HepG2 (cell line): ENCODE results near the gene SLC25A20. TPM values are rescaled to one million over a fixed set of nuclear protein-coding genes. Genes with fewer than 3 reads are reported as not detected.

Experiments used
- ATF7-NPFF ChIP-seq: sonication (generic); formaldehyde crosslinking; IDR thresholded peaks from 2 replicates; pipeline ENCODE4 v1.8.1; 2023; ENCODE audit warnings: mild to moderate bottlenecking, low read depth, missing genetic modification reagents, moderate library complexity
- BCL6 ChIP-seq: IDR thresholded peaks from 2 replicates; pipeline ENCODE4 v1.6.1; 2016; ENCODE audit warnings: missing genetic modification reagents, missing compliant biosample characterization
- EED ChIP-seq: sonication (generic); formaldehyde crosslinking; IDR thresholded peaks from 2 replicates; pipeline ENCODE4 v1.5.0; 2020; ENCODE audit warnings: mild to moderate bottlenecking, missing genetic modification reagents
- GZF1 ChIP-seq: sonication (generic); formaldehyde crosslinking; IDR thresholded peaks from 2 replicates; pipeline ENCODE4 v1.5.1; 2020; ENCODE audit warnings: mild to moderate bottlenecking, missing genetic modification reagents
- MXD4 ChIP-seq: IDR thresholded peaks from 2 replicates; pipeline ENCODE4 v1.6.1; 2016; ENCODE audit warnings: mild to moderate bottlenecking, missing biosample characterization, missing genetic modification reagents
- MXI1 ChIP-seq: IDR thresholded peaks from 3 replicates; pipeline ENCODE4 v1.6.1; 2012; ENCODE audit warnings: low read depth, low read length, inconsistent platforms, borderline replicate concordance
- PPARG ChIP-seq: conservative IDR thresholded peaks from 2 replicates; pipeline ENCODE4 v1.6.1; 2016; ENCODE audit warnings: missing biosample characterization, missing genetic modification reagents
- RNF2 ChIP-seq: fragments of 450-650 bp; conservative IDR thresholded peaks from 2 replicates; pipeline ENCODE4 v1.6.1; 2016; ENCODE audit warnings: low read depth
- RORA ChIP-seq: sonication (generic); formaldehyde crosslinking; IDR thresholded peaks from 2 replicates; pipeline ENCODE4 v1.5.0; 2020; ENCODE audit warnings: mild to moderate bottlenecking, missing genetic modification reagents, moderate library complexity
- SALL2 ChIP-seq: sonication (generic); formaldehyde crosslinking; IDR thresholded peaks from 2 replicates; pipeline ENCODE4 v1.8.1; 2023; ENCODE audit warnings: mild to moderate bottlenecking, missing genetic modification reagents, inconsistent platforms
- SP4 ChIP-seq: sonication (generic); formaldehyde crosslinking; IDR thresholded peaks from 2 replicates; pipeline ENCODE4 v1.8.1; 2023; ENCODE audit warnings: mild to moderate bottlenecking, missing genetic modification reagents
- SRSF9 ChIP-seq: fragments of 200-400 bp; formaldehyde crosslinking; IDR thresholded peaks from 2 replicates; pipeline ENCODE4 v1.6.1; 2018; ENCODE audit warnings: borderline replicate concordance, mild to moderate bottlenecking, low read depth, low read length; ENCODE audit not compliant: insufficient read depth, poor library complexity, severe bottlenecking
- TEAD2 ChIP-seq: sonication (generic); formaldehyde crosslinking; IDR thresholded peaks from 2 replicates; pipeline ENCODE4 v1.9.0; 2021; ENCODE audit warnings: missing genetic modification reagents
- TGIF2 ChIP-seq: IDR thresholded peaks from 2 replicates; pipeline ENCODE4 v1.6.1; 2016; ENCODE audit warnings: control low read depth, missing compliant biosample characterization
- YEATS4 ChIP-seq: sonication (generic); formaldehyde crosslinking; IDR thresholded peaks from 2 replicates; pipeline ENCODE4 v1.4.0; 2020; ENCODE audit warnings: missing genetic modification reagents, borderline replicate concordance
- ZBTB42 ChIP-seq: sonication (generic); formaldehyde crosslinking; IDR thresholded peaks from 2 replicates; pipeline ENCODE4 v1.5.0; 2020; ENCODE audit warnings: mild to moderate bottlenecking, missing genetic modification reagents
- ZNF17 ChIP-seq: sonication (generic); formaldehyde crosslinking; IDR thresholded peaks from 2 replicates; pipeline ENCODE4 v1.5.0; 2020; ENCODE audit warnings: mild to moderate bottlenecking, missing genetic modification reagents
- ZNF224 ChIP-seq: sonication (generic); formaldehyde crosslinking; IDR thresholded peaks from 2 replicates; pipeline ENCODE4 v1.5.0; 2020; ENCODE audit warnings: mild to moderate bottlenecking, missing genetic modification reagents
- ZNF556 ChIP-seq: sonication (generic); formaldehyde crosslinking; IDR thresholded peaks from 2 replicates; pipeline ENCODE4 v1.4.0; 2020; ENCODE audit warnings: mild to moderate bottlenecking, missing genetic modification reagents, borderline replicate concordance
- ZNF724P ChIP-seq: sonication (generic); formaldehyde crosslinking; IDR thresholded peaks from 2 replicates; pipeline ENCODE4 v1.8.0; 2022; ENCODE audit warnings: missing genetic modification reagents, borderline replicate concordance
- polyA plus RNA-seq, 8 experiments: library from polyadenylated mRNA; depleted of rRNA in 3 of 8; stranded (reverse) in 7 of 8; unstranded in 1 of 8; fragments of >200 nt; fragmentation: Illumina TruSeq in 4 of 8; extraction: Trizol in 4 of 8; gene quantifications; 2 replicates each; pipeline versions ENCODE4 v1.2.1 to v1.2.3, GENCODE V29; 2011 to 2016; ENCODE audit warnings: low read depth in 4 of 8, missing spikeins in 1 of 8, mixed read lengths in 1 of 8; ENCODE audit not compliant: insufficient read depth in 1 of 8
- total RNA-seq, 5 experiments: library from RNA; depleted of rRNA; stranded (reverse); fragments of >200 nt; fragmentation: Illumina TruSeq; extraction: Trizol; gene quantifications; 2 replicates each; pipeline ENCODE4 v1.2.3, GENCODE V29; 2016; ENCODE audit warnings: low read depth in 1 of 5
- TF ChIP-seq, protein P1 (sequence below): IDR thresholded peaks from 2 replicates; pipeline ENCODE4 v1.6.1; 2016; ENCODE audit warnings: low read depth
- TF ChIP-seq, protein P2 (sequence below): IDR thresholded peaks from 2 replicates; pipeline ENCODE4 v1.6.1; 2012; ENCODE audit warnings: inconsistent platforms
- TF ChIP-seq, protein P3 (sequence below): sonication (generic); formaldehyde crosslinking; IDR thresholded peaks from 2 replicates; pipeline ENCODE4 v1.8.1; 2023; ENCODE audit warnings: mild to moderate bottlenecking, inconsistent platforms, moderate library complexity, missing genetic modification reagents, borderline replicate concordance
- TF ChIP-seq, protein P4 (sequence below): sonication (generic); formaldehyde crosslinking; IDR thresholded peaks from 2 replicates; pipeline ENCODE4 v1.8.1; 2022; ENCODE audit warnings: low read depth, mild to moderate bottlenecking, missing genetic modification reagents

Gene SLC25A20
- total and polyA plus RNA-seq, 2 of the 13 experiments (the other 11 are each of a cell fraction or from before 2014, with no cell fraction given): 21.1 to 26.6 TPM

DNA sequence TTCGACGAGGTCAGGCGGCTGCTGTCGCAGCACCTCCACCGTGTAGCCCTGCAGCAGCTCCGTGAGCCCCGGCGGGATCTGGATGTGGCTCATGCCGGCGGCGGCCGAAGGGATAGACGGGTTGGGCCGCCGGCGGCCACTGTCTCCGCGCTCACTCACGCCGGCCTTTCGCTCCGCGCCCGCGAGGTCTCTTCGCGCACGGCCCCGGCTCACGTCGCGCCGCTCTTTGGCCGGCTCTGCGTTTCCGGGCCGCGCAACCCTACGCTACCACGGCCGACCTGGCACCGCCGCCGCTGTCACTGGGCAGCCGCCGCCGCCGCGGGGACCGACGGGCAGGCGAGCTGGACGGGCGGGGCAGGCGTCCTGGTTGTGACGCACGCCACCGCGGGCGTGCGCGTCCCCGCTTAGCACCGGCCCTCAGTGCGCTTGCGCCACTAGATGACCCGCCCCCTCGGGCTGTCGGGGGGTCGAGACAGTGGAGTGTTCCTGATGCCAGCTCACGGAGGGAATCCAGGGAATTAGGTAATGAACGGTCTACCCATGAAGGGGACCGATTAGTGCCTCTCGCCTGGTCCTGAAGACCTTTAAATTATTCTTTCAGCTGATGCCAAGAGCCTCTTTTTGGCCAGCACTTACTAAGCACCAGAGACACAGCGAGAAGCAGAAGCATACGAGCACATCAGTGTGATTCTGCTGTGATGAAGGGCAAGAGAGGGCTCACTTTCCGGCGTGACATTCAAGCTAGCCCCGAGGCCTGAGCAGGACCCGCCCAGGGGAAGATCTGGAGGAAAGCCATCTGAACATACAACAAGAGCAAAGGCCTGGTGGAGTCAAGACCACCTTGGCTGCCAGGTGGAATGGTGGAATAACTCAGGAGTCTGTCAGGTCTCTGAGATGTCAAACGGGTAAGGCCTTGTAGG is 50.9 kb downstream of the SLC25A20 start, which contains the start of gene PRKAR2A (continued):
- TF ChIP-seq SRSF9 (no peak), TGIF2 (peak; percentile 57; the same call in 1 of the 2 replicates), MXI1 (peak; percentile 88; the same call in 1 of the 3 replicates), EED (CRISPR knock-in tag) (peak; percentile 5; the same call in 1 of the 2 replicates), ATF7-NPFF (peak; percentile 61; the same call in 1 of the 2 replicates), TEAD2 (CRISPR knock-in tag) (no peak), GZF1 (CRISPR knock-in tag) (no peak), ZNF556 (CRISPR knock-in tag) (peak; percentile 89), YEATS4 (CRISPR knock-in tag) (peak; percentile 93), SP4 (CRISPR knock-in tag) (peak; percentile 45), BCL6 (no peak; the same call in 1 of the 2 replicates), ZNF224 (CRISPR knock-in tag) (no peak), MXD4 (0 out of 2 replicates have a peak, but pooled peaks have one; percentile 24), ZNF724P (CRISPR knock-in tag) (peak; percentile 2; the same call in 1 of the 2 replicates), ZBTB42 (CRISPR knock-in tag) (no peak; the same call in 1 of the 2 replicates), PPARG (CRISPR knock-in tag) (peak; percentile 4; the same call in 1 of the 2 replicates), RNF2 (0 out of 2 replicates have a peak, but pooled peaks have one; percentile 15), RORA (CRISPR knock-in tag) (no peak), SALL2 (CRISPR knock-in tag) (no peak), ZNF17 (no peak)
- TF ChIP-seq, protein P1, sequence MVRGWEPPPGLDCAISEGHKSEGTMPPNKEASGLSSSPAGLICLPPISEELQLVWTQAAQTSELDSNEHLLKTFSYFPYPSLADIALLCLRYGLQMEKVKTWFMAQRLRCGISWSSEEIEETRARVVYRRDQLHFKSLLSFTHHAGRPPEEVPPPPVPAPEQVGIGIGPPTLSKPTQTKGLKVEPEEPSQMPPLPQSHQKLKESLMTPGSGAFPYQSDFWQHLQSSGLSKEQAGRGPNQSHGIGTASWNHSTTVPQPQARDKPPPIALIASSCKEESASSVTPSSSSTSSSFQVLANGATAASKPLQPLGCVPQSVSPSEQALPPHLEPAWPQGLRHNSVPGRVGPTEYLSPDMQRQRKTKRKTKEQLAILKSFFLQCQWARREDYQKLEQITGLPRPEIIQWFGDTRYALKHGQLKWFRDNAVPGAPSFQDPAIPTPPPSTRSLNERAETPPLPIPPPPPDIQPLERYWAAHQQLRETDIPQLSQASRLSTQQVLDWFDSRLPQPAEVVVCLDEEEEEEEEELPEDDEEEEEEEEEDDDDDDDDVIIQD (CRISPR knock-in tag): no peak
- TF ChIP-seq, protein P2, sequence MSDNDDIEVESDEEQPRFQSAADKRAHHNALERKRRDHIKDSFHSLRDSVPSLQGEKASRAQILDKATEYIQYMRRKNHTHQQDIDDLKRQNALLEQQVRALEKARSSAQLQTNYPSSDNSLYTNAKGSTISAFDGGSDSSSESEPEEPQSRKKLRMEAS: peak; percentile 57
- TF ChIP-seq, protein P3, sequence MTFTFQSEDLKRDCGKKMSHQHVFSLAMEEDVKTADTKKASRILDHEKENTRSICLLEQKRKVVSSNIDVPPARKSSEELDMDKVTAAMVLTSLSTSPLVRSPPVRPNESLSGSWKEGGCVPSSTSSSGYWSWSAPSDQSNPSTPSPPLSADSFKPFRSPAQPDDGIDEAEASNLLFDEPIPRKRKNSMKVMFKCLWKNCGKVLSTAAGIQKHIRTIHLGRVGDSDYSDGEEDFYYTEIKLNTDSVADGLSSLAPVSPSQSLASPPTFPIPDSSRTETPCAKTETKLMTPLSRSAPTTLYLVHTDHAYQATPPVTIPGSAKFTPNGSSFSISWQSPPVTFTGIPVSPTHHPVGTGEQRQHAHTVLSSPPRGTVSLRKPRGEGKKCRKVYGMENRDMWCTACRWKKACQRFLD (CRISPR knock-in tag): peak; percentile 49; the same call in 1 of the 2 replicates
- TF ChIP-seq, protein P4, sequence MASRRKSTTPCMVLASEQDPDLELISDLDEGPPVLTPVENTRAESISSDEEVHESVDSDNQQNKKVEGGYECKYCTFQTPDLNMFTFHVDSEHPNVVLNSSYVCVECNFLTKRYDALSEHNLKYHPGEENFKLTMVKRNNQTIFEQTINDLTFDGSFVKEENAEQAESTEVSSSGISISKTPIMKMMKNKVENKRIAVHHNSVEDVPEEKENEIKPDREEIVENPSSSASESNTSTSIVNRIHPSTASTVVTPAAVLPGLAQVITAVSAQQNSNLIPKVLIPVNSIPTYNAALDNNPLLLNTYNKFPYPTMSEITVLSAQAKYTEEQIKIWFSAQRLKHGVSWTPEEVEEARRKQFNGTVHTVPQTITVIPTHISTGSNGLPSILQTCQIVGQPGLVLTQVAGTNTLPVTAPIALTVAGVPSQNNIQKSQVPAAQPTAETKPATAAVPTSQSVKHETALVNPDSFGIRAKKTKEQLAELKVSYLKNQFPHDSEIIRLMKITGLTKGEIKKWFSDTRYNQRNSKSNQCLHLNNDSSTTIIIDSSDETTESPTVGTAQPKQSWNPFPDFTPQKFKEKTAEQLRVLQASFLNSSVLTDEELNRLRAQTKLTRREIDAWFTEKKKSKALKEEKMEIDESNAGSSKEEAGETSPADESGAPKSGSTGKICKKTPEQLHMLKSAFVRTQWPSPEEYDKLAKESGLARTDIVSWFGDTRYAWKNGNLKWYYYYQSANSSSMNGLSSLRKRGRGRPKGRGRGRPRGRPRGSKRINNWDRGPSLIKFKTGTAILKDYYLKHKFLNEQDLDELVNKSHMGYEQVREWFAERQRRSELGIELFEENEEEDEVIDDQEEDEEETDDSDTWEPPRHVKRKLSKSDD: no peak
